Measurements from ENCODE around the gene WDFY2.

Gene WDFY2

GRCh38 chr13:51773515-51773914, 189.3 kb downstream of the WDFY2 start:
- DNase-seq, result no peak

DNA sequence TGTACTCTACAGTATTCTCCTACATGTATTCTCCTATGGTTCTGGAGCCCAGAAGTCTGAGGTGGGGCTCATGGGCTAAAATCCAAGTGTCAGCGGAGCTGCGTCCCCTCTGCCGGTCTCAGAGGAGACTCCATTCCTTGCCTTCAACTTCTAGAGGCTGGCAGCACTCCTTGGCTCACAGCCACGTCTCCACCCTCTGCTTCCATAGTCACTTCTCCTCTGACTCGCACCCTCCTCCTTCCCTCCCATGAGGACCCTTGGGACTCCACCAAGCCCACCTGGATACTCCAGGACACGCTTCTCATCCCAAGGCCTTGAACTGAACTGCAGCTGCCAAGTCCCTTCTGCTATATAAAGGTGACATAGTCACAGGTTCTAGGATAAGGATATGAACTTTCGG, 191.9 kb downstream of the WDFY2 start:
- DNase-seq, result no peak

- DNase-seq, result no peak
Measured at GRCh38 chr13:51777921-51778320, 193.7 kb downstream of the WDFY2 start.

- no peak for DNase-seq
Measured at GRCh38 chr13:51778392-51778791, 194.1 kb downstream of the WDFY2 start.

DNA sequence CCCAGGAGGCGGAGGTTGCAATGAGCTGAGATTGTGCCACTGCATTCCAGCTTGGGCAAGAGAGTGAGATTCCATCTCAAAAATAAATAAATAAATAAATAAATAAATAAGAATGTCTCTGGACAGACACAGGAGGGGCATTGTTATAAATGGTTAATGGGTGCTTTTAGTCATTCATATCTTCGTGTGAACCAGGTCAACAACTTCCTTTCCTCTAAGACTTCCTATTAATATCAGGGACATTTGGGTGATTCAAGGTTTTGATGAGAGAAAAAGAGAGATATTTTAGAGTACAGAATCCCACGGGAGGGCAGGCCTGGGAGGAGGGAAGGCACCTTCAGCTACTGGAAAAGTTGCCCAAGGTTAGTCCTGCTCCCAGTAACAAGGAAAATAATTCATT, 195.8 kb downstream of the WDFY2 start:
- DNase-seq, result no peak

GRCh38 chr13:51781246-51782022, 197.2 kb downstream of the WDFY2 start:
- peak; percentile 9 for DNase-seq

DNA sequence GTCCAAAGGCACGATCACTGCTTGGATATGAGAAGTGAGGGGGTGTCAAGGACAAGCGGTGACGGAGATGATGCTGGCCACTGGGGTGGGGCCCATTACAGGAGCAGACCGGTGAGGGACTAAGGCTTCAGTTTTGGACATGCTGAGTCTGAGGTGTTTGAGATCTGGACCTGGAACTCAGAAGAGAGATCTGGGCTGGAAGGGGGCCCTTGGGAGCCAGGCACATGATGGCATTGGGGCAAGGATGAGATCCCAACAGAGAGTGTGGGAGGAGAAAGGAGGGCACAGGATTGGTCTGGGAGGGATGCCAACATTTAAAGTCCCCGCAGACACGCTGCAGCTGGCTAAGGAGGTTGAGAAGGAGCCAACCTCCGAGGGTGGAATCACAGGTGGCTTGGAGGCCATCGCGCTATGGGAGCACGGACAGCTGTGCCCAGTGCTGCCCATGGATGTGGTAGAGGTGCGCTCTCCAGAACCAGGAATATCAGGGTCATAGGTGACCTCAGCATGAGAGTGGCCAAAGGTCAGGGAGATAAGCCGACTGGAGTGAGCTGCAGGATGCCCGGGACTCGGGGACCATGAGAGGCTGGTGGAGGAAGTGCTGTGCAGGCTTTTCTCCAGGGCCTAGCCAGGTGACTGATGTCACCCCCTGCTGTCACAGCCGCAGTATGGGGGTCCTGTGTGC, 197.9 kb downstream of the WDFY2 start:
- DNase-seq, result no peak

GRCh38 chr13:51783428-51784094, 199.3 kb downstream of the WDFY2 start:
- no peak for DNase-seq

GRCh38 chr13:51784097-51784496, 199.8 kb downstream of the WDFY2 start:
- DNase-seq, result no peak

- DNase-seq, result peak; percentile 79
Measured at GRCh38 chr13:51785712-51786424, 201.6 kb downstream of the WDFY2 start.

GRCh38 chr13:51786425-51787265, 202.4 kb downstream of the WDFY2 start:
- peak; percentile 7 for DNase-seq

DNA sequence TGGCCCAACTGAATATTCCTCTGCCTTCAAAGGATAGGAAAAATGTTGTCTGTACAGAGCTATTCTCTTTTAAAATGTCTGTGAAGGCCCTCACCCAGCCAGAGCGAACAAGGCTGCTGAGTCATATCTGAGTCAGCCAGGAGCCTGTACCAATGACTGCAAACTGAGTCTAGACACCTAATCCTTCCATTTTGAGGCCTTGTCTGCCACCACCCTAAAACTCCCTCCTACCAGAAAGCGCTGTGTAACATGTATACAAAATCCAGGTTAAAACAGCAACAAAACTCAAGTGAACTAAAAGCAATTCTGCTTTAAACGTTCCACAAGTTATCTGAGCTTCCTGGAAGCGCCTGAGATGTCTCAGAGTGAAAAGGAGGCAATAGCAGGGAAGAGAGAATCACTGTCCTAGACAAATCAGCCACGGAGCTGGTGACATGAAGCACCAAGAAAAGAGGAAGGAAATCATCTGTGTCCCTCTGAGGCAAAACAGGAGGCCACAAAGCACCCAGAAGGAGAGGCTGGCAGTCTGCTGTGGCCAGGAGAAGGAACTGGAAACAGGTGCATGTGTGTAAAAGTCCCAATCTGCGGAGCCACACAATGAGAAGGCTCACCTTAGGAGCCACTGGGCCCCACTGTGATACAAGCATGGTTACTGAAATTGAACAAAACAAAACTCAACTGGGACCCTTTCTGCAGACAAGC, 209.5 kb downstream of the WDFY2 start:
- no peak for DNase-seq

DNA sequence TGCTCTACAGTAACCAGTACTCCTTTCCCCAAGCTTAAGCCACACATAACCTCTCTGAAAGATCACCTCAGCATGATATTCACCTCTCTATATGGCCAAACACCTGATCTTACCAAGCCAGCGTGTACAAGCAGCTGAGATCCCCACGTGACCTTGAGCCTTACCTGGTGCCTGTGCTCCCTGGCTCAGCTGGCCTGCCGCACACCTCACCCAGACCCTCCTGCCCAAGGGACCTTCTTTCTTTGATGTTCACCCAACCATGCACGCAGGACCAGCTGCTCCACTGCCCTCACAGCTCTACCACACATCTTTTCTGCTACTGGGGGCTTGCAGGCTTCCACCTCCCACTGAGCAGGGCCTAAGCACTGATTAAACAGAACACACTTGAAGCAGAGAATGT, 210.7 kb downstream of the WDFY2 start:
- DNase-seq, result peak; percentile 55

- no peak for DNase-seq
Measured at GRCh38 chr13:51795419-51795818, 211.2 kb downstream of the WDFY2 start.

- DNase-seq, result no peak
Measured at GRCh38 chr13:51796546-51796945, 212.3 kb downstream of the WDFY2 start.

- DNase-seq, result peak; percentile 70
Measured at GRCh38 chr13:51797664-51798488, 213.6 kb downstream of the WDFY2 start.

- no peak for DNase-seq
Measured at GRCh38 chr13:51799261-51799660, 215.0 kb downstream of the WDFY2 start.

DNA sequence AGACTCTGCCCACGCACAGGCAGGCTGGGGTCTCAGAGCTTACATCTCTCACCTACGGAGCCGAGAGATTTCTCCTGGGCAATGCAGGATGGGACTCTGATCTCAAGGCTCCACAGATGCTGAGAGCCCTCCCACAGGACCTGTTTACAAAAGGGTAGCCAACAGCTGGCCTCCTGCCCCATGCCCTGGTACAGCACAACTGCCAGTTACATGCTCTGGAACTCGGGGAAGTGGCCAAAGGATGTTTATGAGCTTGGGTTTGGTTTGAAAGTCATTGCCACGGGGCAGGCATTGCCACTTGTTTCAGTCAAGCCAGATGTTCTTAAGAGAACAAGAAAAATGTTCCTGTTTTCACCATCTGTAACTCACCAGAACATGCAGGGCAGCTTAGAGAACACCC, 216.2 kb downstream of the WDFY2 start:
- DNase-seq, result no peak

DNA sequence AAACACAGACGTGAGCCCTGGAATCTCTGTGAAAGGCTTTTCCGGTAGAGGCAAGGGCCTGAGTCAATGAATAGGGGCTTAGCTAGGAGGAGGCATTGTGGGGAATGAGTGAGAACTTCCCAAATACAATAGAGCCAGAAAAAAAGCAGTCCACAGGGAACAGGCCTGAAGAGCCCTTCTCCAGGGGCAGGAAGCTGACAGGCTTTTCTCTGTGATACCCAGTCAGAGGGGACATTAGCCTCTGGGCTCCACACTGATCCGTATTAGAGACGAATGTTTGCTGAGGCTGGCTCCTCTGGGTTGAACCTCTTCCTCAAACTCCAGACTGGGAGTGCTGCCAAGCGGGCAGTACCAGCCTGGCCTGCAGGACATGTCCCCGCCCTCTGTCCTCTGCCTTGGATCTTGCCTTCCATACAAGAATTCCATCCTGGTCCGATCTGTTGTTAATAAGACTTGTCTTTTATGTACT, 217.4 kb downstream of the WDFY2 start:
- no peak for DNase-seq

DNA sequence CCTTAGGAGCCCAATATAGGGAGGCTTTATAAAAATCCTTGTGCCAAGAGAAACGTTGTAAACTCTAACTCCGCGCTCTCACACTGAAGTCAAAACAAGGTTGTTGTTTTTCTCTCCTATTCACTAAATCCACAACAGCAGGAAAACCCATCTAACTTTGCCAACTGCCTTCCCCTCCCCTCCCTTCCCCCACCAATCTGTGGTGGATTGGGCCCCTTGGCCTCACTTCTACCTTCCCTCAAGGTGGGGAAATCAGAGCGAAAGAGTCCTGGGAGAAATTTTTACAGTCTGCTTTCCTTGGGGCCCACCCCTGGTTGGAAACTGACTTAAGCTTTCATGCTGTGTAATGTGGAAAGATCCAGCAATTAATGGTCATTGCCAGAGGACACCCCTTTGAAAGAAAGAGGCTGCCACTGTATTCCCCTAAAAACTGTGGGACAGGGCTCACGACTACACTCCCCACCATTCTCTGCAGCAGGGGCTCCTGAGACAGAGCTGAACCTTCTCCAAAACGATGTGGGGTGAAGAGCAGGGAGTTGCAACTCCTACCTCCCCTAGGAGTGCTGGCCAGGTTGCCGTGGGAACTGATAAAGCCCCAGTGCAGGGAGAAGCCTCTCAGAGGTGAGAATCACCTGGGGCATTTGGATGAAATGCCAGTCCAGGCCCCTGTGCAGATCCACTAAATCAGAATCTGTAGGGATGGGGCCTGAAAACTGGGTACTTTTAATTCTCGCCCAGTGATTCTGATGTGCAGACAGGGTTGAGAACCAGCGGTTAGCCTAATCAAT, 218.6 kb downstream of the WDFY2 start:
- DNase-seq, result no peak

Measured in NCI-H510A treated with DMSO at 0.1 percent for 48 hours (cell line).